NCI-H1092 treated with DMSO at 0.1 percent for 48 hours (cell line): ENCODE data around the gene GLDN.

Experiments used
- DNase-seq: peaks from one replicate; lab custom pipeline; 2025; lab: John Stamatoyannopoulos, UW

GLDN gene

DNA sequence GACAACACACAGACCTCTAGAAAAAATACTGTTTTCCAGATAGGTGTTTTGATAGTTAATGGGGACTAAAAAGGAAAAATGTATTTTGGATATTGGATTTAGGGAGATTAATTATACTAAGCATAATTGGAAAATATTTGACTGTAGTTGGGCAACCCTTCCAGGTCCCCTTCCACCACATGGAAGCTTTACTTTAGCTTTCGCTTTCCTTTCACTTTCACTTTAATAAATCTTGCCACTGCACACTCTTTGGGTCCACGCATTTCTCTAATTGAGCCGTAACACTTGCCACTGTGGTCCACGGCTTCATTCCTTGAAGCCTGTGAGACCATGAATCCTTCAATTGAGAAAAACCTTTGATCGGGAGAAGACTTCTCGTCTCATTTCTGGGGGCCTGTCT lies 15.5 kb downstream of the GLDN start:
- no peak for DNase-seq

DNA sequence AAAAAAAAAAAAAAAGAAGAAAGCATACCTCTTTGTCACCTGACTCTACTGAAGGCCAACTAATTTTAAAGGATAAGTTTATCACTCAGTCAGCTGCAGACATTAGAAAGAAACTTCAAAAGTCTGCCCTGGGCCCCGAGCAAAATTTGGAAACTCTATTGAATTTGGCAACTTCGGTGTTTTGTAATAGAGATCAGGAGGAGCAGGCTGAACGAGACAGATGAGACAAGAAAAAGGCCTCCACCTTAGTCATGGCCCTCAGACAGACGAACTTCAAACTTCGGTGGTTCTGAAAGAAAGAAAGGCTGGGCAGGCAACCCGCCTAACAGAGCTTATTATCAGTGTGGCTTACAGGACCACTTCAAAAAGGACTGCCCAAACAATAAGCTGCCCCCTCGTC lies 18.5 kb downstream of the GLDN start:
- DNase-seq = no peak

DNA sequence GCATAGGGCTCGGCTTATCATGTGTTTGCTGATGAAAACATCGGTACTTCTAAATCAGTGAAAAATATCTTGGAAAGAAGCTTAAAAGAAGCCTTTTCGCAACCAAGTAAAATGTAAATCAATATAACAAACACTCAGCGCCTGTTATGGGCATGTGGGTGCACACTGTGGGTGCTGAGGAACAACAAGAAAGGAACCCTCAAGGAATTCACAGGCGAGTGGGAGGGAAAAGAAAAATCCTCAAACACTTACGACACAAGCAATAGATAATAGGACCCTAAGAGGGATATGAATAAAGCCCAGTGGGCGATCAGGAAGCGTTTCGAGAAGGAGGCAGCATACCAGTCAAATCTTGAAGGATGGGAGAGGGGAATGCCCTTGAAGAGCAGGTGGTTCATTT lies 21.9 kb downstream of the GLDN start:
- DNase-seq = no peak

DNA sequence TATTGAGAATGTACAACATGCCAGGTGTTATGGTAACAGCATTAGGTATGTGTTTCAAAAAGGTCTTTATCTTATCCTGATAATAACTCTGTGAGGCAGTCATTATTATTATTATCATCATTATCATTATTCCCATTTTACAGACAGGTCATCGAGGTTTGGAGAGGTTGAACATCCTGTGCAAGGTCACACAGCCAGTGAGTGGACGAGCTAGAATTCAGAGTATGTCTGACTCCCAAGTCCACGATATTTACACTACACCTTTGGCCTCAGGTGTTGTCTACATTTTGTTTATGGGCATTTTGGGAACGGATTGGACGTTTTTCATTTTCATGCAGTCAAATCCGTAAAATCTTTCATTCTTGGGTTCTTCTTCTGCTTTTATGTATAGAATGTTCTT lies 24.0 kb downstream of the GLDN start:
- no peak for DNase-seq

DNA sequence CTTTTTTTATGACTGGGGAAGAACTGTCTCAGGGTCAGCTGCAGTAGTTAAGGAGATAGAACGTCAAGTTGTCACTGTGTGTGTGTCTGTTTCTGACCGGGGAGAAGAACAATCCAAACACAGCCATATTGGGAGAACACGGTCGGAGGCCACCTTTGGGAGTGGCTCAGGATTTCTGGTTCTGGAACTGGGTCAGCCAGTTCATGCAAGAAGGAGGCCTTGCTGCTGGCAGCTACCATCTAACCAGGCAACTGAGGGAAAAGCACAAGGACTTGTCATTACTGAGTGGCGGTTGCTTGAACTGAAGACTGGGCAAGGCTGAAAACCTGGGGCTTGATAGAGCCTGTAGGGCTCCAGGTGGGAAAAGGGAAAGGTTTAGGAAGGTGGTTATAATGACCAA lies 24.6 kb downstream of the GLDN start:
- DNase-seq = no peak

DNA sequence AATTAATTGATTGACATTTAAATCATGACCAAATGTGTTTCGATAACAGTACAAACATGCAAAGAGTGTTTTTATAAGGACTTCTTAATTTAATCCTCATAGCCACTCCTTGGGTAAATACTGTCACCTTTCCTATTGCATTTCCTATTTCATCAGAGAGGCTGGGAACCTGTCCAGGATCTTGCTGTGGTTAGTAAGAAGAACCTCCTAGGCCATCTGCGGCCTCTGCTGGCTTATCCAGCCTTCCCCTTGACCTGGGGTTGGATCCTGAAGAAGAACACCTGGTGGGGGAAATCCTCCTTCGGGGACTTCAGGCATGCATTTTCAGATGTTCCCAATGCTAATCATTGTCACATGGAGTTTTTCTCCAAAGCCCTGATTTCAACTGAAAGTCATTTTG lies 25.5 kb downstream of the GLDN start:
- no peak for DNase-seq

DNA sequence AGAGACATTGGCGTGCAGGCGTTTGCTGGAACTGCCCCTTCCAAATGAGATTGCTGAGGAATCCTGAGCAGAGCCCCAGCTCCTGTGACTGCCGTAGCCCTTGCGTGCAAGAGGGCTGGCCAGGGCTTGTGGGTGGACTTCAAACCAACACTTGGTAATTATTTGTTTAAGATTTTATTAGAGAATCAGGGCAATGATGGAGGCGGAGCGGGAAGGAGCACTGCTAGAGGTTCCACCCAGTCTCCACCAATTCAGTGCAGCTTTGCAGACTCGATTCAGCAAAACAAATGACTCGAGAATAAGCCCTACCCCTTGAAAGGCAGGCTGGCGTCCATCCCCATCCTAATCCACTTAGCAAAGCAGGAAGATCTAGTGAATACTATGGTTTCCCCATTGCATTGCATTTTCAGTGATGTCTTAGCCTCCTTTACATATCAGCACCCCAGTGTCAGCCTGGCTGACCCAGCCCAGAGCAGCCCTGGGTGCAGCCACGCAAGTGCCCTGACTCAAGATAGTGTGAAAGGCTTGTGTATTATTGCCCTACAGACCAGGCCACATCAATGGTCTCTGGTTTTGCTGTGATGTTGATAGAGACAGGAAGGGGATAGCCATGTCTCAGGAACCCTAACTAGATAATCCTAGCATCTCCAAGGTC lies 26.0 kb downstream of the GLDN start:
- no peak for DNase-seq

DNA sequence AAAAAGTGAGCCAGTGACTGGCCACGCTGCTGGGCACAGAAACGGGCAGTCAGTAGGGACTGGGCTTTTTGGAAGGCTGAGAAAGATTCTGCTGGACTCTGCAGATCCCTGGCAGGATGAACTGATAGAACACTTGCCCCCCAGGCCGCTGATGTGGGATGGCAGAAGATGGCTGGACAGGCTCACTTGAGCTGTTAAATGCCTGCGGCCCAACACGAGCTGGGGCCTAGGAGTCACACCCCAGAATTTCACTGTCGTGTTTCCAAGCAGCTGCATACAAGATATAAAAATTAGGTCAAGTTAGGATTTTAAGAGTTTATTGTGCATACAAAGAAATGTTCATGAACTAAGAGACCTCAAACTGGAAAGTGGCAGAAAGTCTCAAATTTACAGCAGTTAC lies 26.9 kb downstream of the GLDN start:
- no peak for DNase-seq

DNA sequence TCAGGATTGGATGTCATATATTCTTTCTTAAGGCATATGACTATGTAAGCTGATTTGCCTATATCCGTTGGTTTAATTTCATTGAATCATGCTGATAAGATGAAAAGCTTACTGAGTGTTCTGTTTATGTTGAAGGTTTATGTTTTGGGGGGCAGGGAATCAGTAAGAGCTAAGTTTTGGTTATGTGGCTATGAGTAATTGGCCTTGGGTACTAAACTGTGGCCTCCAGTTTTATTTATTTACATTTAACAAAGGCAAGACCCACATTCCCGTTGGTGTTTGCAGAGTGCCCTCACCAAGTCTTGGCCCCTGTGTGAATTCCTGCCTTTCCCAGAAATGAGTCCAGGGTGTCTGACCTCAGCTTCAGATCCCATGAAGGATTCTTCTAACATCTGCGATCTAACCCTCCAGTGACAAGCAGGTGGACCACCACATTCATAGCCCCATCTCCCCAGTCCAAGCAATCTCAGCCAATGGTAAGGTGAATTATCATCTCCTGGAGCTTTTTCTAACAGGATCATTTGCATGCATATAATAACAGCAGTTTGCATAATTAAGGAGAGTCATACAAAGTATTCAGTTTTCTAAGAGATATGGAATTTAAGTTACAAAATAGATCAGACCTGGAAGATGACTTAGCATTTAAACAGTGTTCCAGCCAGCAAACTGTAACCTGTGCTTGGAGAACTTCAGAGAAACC lies 27.4 kb downstream of the GLDN start:
- no peak for DNase-seq

DNA sequence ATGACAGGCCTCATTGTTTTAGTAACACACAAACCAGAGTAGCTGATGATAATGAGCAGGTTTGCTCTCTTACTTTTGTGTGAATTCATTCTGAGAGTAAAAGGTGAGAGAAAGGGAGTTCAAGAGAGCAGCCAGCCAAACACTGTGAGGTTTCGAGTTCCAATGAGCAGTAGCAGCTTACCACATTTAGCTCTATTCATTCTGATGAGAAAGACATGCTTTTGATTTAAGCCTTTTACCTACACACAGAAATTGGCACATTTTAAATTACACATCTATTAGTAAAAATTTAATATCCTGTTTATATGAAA lies 28.0 kb downstream of the GLDN start:
- no peak for DNase-seq

DNA sequence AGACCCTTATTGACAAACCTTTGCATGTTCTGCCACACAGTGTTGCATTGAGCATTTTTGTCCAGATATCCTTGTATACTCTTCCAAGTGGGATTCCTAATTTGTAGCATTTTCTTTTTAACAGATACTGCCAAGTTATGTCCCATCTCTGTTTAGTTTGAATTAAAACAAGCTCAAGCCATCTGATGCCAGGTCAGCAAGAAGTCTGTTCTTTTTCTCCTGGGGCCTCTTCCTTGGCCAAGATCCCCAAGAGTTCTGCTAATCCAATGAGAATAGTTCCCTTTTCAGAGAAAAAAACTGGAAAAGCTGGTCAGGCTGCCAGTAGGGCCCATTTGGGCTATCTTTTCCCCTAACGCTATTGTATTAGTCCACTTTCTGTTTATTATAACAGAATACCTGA lies 29.8 kb downstream of the GLDN start:
- DNase-seq = no peak

DNA sequence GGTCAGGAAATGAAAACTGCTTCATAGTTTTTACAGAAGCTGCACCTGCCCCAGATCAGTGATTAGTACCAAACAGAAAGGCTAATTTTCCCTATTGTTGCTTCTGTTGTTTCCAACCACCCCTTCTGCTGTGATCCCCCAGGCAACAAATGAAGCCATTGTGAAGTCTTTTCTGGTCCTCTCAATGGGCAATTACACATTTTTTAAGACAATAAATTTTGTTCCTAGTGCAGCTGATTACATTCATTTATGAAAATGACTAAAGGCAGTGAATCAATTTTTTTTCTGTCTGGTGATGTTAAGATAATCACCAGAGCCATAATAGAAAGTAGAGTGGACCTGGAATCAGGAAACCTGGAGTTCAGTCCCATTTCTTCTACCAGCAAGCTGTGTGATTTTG lies 32.7 kb downstream of the GLDN start:
- DNase-seq = no peak

DNA sequence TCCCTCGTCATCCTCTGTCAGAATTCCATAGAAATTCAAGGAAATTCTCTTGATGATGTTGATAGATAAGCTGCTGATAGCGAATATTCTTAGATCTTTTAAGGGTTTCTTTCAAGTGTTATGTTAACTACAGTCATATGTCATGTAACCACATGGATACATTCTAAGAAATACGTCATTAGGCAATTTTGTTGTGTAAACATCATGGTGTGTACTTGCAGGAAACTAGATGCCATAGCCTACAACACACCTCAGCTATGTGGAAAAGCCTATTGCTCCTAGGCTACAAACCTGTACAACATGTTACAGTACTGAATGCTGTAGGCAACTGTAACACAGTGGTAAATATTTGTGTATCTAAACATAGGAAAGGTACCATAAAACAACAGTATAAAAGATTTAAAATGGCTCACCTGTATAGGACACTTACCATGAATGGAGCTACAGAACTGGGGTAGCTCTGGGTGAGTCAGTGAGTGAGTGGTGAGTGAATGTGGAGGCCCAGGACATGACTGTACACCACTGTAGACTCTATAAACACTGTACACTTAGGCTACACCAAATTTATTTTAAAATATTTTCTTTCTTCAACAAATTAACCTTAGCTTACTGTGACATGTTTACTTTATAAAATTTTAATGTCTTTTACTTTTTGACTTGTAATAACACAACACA lies 34.6 kb downstream of the GLDN start:
- DNase-seq = no peak

DNA sequence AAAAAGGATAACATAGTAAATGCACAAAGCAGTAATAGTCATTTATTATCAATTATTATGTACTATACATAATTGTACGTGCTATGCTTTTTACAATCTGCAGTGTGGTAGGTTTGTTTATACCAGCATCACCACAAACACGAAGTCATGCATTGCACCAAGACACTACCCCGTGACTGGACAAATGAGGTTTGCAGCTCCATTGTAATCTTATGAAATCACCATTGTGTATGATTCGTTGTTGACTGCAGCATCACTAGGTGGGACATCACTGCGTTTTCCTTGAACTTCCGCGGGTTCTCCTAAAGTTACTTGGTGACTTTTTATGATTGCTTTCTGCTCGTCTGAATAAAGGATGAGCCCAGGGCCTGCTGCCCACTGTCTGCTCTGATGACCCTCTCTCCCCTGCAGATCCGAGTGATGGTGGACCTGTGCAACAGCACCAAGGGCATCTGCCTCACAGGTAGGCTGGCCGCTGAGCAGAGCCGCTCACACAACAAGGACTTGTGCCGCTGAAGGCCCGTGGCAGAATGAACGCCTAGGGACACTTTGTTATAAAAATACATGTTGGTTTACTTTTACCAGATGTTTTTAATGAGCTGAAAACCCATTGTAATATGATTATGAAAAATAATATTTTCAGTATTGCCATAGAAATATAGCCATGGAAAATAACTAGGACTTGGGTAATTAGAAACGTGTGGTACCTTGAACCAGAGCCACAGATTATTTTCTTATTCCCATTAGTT lies 35.8 kb downstream of the GLDN start:
- no peak for DNase-seq

DNA sequence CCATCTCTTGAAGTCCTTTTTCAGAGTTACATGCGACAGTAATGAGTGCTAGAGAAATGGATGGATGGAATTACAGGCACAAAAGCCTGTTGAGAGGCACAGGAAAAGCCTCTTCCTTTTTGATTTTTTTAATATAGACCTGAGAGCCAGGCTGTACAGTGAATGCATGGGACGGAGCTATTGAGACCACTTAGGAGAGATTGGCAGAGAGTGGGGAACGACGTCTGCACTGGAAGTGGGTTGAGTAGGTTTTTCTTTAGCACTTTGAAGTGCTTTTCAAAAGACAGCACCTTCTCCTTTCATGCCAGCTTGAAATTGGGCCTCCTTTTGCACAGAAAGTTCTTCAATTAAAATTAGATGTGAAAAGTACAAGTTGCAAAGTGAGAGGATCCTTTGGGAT lies 37.0 kb downstream of the GLDN start:
- DNase-seq = no peak

DNA sequence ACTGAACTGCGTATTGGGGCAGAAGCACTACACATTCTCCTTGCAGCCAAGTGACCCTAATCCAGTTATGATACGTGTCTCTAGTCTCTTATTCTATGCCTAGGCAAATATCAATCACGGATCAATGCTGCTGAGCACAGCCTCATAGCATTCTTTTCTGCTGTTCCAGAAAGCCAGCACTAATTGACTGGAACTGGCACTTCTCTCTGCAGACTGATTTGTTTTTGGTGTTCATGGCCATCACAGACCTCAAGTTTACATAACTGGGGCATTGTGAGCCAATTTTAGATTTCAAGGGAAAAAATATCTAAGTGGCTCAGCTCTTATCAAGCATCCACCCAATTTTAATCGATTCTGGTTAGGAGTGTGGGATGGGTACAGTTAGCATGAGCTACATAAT lies 37.9 kb downstream of the GLDN start:
- DNase-seq = no peak

DNA sequence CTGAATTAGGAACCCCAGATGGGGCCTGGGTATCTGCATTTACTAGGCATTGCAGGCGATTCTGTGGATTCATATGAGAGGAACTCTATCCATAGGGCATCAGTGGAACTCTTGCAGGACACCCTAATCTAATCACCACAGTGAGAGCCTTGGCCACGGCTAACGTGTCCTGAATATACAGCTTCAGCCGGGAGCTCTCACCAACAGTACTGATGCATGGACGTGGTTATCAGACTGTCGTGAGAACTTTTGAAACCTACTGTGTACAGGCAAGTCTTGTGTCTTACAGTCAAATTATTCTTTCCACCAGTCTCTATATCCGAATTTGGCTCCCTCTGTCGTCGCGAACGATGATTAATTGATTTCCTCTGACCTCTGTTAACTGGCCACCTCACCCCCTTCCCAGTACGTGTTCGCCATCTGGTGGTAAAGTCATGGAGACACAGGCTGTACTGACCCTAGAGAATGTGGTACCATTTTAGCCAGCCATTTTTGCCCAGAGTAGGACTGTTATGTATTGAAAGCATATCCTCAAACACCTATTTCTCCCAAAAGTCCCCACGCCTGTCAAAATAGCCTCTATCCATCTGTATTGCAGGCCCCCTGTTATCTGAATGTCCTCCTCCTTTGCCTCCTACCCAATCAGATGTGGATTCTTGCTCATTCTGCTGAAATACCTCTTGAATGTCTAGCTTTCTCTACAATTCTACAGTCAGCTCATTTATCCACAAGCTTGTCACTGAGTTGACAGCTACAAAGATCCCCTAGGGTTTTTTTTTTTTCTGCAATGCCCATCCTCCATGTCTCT lies 39.7 kb downstream of the GLDN start:
- peak; percentile 49 for DNase-seq

DNA sequence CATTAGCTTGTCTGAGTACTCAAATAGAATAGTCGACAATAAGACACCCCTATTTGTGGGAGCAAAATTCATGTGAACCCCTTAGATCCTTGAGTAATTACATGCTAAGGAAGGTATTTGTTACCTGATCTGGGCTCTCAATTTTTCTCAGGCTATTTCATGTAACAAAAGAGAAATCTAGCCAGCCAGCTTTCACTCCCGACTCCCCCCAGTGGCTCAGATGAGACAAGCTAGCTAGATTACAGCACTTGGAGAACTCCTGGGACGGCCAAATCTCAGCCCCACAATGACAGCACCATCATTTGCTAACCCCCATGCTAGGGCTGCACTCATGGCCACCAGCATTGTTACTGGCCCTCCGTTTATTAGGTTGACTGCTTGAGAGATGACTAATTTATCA lies 41.3 kb downstream of the GLDN start:
- peak; percentile 28 for DNase-seq

DNA sequence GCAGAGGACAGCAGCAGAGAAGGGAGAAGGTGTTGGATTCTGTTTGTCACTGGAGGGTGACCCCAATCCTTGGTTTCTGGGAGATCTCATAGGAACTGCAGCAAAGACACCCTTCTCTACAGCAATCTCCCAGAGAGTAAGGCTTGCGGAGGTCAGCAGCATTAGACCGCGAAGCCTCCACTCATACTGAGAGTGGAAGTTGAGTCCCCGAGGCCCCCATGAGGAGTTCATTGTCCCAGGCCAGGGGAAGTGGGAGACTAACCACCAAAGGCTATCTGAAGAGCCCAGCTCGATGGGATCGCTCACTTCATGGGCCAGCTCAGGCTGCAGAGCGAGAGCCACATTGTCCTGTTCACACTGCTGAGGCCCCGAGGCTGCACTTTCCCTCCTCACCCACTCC lies 44.6 kb downstream of the GLDN start:
- no peak for DNase-seq

DNA sequence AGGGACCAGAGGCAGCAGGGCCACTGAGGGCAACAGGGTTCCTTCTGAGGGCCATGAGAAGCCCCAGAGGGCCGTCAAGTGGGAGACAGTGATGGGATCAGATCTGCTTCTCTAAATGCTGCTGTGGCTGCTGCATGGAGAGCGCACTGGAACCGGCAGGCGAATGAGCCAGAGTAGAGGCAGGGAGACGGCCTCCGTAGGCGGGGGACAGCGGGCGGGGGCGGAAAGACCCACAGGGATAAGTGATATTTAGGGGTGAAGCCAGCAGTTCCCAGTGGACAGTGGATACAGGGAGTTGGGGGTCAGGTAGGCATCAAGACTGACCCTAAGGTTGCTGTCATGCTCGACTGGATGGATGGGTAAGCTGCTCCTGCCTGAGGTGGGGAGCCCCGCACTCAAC lies 45.0 kb downstream of the GLDN start:
- DNase-seq = no peak

DNA sequence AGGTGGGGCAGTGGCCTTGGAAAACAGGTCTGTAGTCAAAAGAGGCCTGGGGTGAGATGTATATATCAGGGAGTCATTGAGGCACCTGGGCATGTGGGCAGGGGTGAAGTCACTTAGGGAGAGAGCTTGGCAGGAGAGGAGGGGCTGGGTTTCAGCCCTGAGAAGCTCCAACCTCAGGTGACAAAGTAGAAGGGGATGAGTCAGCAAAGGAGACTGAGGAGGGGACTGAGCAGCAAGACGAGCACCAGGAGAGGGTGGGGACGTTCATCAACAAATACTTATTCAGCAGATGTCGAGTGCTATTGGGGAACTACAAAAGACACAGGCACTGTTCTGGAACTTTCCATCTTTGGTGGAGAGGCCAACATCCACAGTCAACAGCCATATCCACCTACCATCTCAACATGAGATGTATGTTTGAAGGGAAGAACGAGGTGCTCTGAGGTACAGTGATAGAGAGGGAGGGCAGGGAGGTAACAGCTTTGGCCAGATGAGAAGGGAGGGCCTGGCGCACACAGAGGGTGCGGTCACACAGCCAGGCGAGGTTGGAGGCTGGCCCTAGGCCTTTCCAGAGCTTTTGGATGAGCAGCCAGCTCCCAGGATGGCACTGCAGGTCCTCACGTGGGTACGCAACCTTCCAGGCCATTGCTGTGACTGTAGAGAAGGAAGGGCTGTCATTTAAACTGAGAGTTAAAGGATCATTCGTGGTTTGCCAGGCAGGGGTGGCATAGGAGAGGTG lies 45.7 kb downstream of the GLDN start:
- no peak for DNase-seq

DNA sequence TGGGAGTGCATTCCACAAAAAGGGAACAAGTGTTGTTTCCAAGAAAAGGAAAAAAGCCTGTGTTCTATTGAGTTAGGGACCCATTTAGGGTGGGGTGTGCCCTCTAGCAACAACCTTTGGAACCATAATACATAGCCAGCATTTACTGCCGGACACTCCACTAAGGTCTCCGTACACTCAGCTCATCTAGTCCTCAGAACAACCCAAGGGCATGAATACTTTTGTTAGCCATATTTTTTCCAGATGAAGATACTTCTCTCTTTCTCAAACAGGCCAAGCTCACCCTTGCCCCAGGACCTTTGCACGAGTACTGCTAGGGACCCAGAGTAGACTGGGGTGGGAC lies 46.2 kb downstream of the GLDN start:
- no peak for DNase-seq
